Activated B cell treated with CpG ODN at 0.5 μM for 24 hours (primary cell): ENCODE results near the gene AMBRA1. TPM values are rescaled to one million over a fixed set of nuclear protein-coding genes. Genes with fewer than 3 reads are reported as not detected.

Experiments
- ATAC-seq: fragments of 200-7000 bp; cut with Tn5 transposase; one replicate; pipeline ENCODE4 v1.10.0; 2021; ENCODE audit warnings: low read depth, mild to moderate bottlenecking, moderate library complexity
- CTCF ChIA-PET: fragments of 350-600 bp; sonication (Branson Sonifier 250); formaldehyde crosslinking; loops from one replicate; lab custom pipeline; 2021; ENCODE audit warnings: antibody characterized with exemption; lab: Charles Lee
- POLR2A ChIA-PET: fragments of 350-600 bp; sonication (Branson Sonifier 250); formaldehyde crosslinking; loops from one replicate; lab custom pipeline; 2021; ENCODE audit warnings: antibody characterized with exemption; lab: Charles Lee
- DNase-seq: peaks from one replicate; pipeline ENCODE4 v3.0.0; 2022
- H3K27ac Mint-ChIP-seq: one replicate; pipeline ENCODE4 v1.8.0; 2020; ENCODE audit warnings: mixed read lengths
- H3K27me3 Mint-ChIP-seq: one replicate; pipeline ENCODE4 v1.8.0; 2021; ENCODE audit warnings: mixed read lengths
- H3K36me3 Mint-ChIP-seq: one replicate; pipeline ENCODE4 v1.8.0; 2021; ENCODE audit warnings: low read depth, mixed read lengths
- H3K4me1 Mint-ChIP-seq: one replicate; pipeline ENCODE4 v1.8.0; 2021; ENCODE audit warnings: mixed read lengths
- H3K4me3 Mint-ChIP-seq: one replicate; pipeline ENCODE4 v1.8.0; 2020; ENCODE audit warnings: mild to moderate bottlenecking, mixed read lengths
- H3K9me3 Mint-ChIP-seq: one replicate; pipeline ENCODE4 v1.8.0; 2020; ENCODE audit warnings: mixed read lengths
- CTCF ChIP-seq: fragments of 200-600 bp; IDR thresholded peaks from one replicate; pipeline ENCODE4 v1.8.0; 2022; ENCODE audit warnings: antibody characterized with exemption, mild to moderate bottlenecking
- intact Hi-C: fragments of 100-400 bp; cut with micrococcal nuclease; formaldehyde crosslinking; loops from one replicate; pipeline ENCODE4 v1.15.1; 2024
- total RNA-seq: library from RNA; stranded (reverse); gene quantifications from 2 replicates; pipeline ENCODE4 v1.2.3, GENCODE V29; 2022

The AMBRA1 gene
- total RNA-seq, 1 donor from 2014 or later: 39.1 TPM

- Mint-ChIP-seq H3K4me3 (no peak overlapping the region), H3K36me3 (peaks cover 47% of the 10 kb centered on the region), H3K27ac (no peak overlapping the region), H3K27me3 (no peaks in the 10 kb centered on the region), H3K9me3 (no peaks in the 10 kb centered on the region), H3K4me1 (peaks cover 3% of the 10 kb centered on the region)
- POLR2A ChIA-PET: interaction anchor here (0.6 kb wide), 1 partner anchor 148 kb away, joined by 4 read pairs; no protein-coding TSS in a partner anchor
- CTCF ChIA-PET: no interaction called here
- intact Hi-C loops: no loop called here
- DNase-seq (no peak), ATAC-seq (no peak)
- TF ChIP-seq CTCF: no peak
Measured at GRCh38 chr11:46370253-46370652, 223.6 kb downstream of the AMBRA1 start.

- intact Hi-C loops: loop anchor here (2.0 kb wide), 1 partner anchor 159 kb away; no protein-coding TSS in a partner anchor
- CTCF ChIA-PET: interaction anchor here (1.5 to 2.1 kb wide), 2 partner anchors 22 to 404 kb away, joined by 3 to 8 read pairs; partner anchors contain the start of gene DGKZ
- peak; percentile 51 for DNase-seq
Measured at GRCh38 chr11:46369458-46370152, 224.2 kb downstream of the AMBRA1 start.

GRCh38 chr11:46367916-46368267 is 225.9 kb downstream of the AMBRA1 start:
- no peaks in the 10 kb centered on the region for H3K27me3 Mint-ChIP-seq
- H3K9me3 Mint-ChIP-seq: no peaks in the 10 kb centered on the region
- H3K4me3 Mint-ChIP-seq: no peak overlapping the region
- CTCF ChIA-PET: interaction anchor here (0.6 to 2.1 kb wide), 7 partner anchors 9 to 128 kb away, joined by 3 to 8 read pairs (median 4); partner anchors contain the start of genes CHRM4 and DGKZ
- no peak for ATAC-seq
- H3K27ac Mint-ChIP-seq: no peak overlapping the region
- DNase-seq: no peak
- no peak for TF ChIP-seq CTCF
- intact Hi-C loops: loop anchor here (1.0 to 2.0 kb wide), 4 partner anchors 21 to 161 kb away; partner anchors contain the start of gene DGKZ
- H3K4me1 Mint-ChIP-seq: peaks cover 5% of the 10 kb centered on the region
- POLR2A ChIA-PET: no interaction called here
- peaks cover 32% of the 10 kb centered on the region for H3K36me3 Mint-ChIP-seq

More at GRCh38 chr11:46369458-46370152, 224.2 kb downstream of the AMBRA1 start:
- H3K36me3 Mint-ChIP-seq: peaks cover 41% of the 10 kb centered on the region
- peak; percentile 86 for ATAC-seq
- POLR2A ChIA-PET: no interaction called here
- TF ChIP-seq CTCF: peak; percentile 28
- no peaks in the 10 kb centered on the region for H3K9me3 Mint-ChIP-seq
- peaks cover 3% of the 10 kb centered on the region for H3K4me1 Mint-ChIP-seq
- no peak overlapping the region for H3K27ac Mint-ChIP-seq
- no peak overlapping the region for H3K4me3 Mint-ChIP-seq
- H3K27me3 Mint-ChIP-seq: no peaks in the 10 kb centered on the region

GRCh38 chr11:46367244-46367915 is 226.4 kb downstream of the AMBRA1 start:
- CTCF ChIA-PET: interaction anchor here (0.6 to 2.1 kb wide), 4 partner anchors 8 to 128 kb away, joined by 3 to 8 read pairs (median 4); partner anchors contain the start of gene DGKZ
- peak; percentile 84 for ATAC-seq
- peaks cover 10% of the 10 kb centered on the region for H3K4me1 Mint-ChIP-seq
- no peaks in the 10 kb centered on the region for H3K27me3 Mint-ChIP-seq
- peak; percentile 62 for DNase-seq
- H3K27ac Mint-ChIP-seq: no peak overlapping the region
- H3K4me3 Mint-ChIP-seq: no peak overlapping the region
- peak; percentile 19 for TF ChIP-seq CTCF
- intact Hi-C loops: loop anchor here (1.0 kb wide), 3 partner anchors 20 to 128 kb away; partner anchors contain the start of gene DGKZ
- POLR2A ChIA-PET: no interaction called here
- no peaks in the 10 kb centered on the region for H3K9me3 Mint-ChIP-seq
- peaks cover 28% of the 10 kb centered on the region for H3K36me3 Mint-ChIP-seq

GRCh38 chr11:46366661-46367161 is 227.1 kb downstream of the AMBRA1 start:
- no peak overlapping the region for H3K4me3 Mint-ChIP-seq

More at GRCh38 chr11:46366661-46367161, 227.1 kb downstream of the AMBRA1 start:
- ATAC-seq: no peak
- no peak overlapping the region for H3K27ac Mint-ChIP-seq
- no peak for DNase-seq
- no peaks in the 10 kb centered on the region for H3K9me3 Mint-ChIP-seq
- TF ChIP-seq CTCF: no peak
- intact Hi-C loops: loop anchor here (1.0 kb wide), 3 partner anchors 19 to 127 kb away; partner anchors contain the start of gene DGKZ
- CTCF ChIA-PET: no interaction called here
- POLR2A ChIA-PET: no interaction called here
- H3K4me1 Mint-ChIP-seq: peaks cover 17% of the 10 kb centered on the region
- peaks cover 23% of the 10 kb centered on the region for H3K36me3 Mint-ChIP-seq
- no peaks in the 10 kb centered on the region for H3K27me3 Mint-ChIP-seq
